ENCODE data around the gene BLTP1.
A peak's percentile ranks its signal among the peaks of the same experiment; 100 is the strongest.

The BLTP1 gene

GRCh38 chr4:122142687-122143086 lies 9.4 kb upstream of the BLTP1 start:
- no peak for DNase-seq (ENCODE audit: low read depth in 2 of 2)
- no peak overlapping the region for H3K4me3 ChIP-seq (replicated peaks in 1 of 2; ENCODE audit: low read depth in 2 of 2, low read length in 2 of 2)
- TF ChIP-seq CTCF (IDR thresholded peaks at IDR 0.05; ENCODE audit: low read depth, low read length) = no peak

- no peak overlapping the region for H3K4me3 ChIP-seq (replicated peaks in 1 of 2; ENCODE audit: low read depth in 2 of 2, low read length in 2 of 2)
- TF ChIP-seq CTCF (IDR thresholded peaks at IDR 0.05; ENCODE audit: low read depth, low read length) = no peak
- DNase-seq (ENCODE audit: low read depth in 2 of 2) = no peak
Measured at GRCh38 chr4:122146652-122147051, 5.5 kb upstream of the BLTP1 start.

GRCh38 chr4:122150931-122151330 lies 1.2 kb upstream of the BLTP1 start:
- no peak for TF ChIP-seq CTCF (IDR thresholded peaks at IDR 0.05; ENCODE audit: low read depth, low read length)
- DNase-seq (ENCODE audit: low read depth in 2 of 2) = no peak
- no peak overlapping the region for H3K4me3 ChIP-seq (replicated peaks in 1 of 2; ENCODE audit: low read depth in 2 of 2, low read length in 2 of 2)

GRCh38 chr4:122152711-122153226 lies 638 bp downstream of the BLTP1 start:
- TF ChIP-seq CTCF (IDR thresholded peaks at IDR 0.05; ENCODE audit: low read depth, low read length) = no peak
- DNase-seq (ENCODE audit: low read depth in 2 of 2) = peak; percentile 30 to 33
- peak overlapping the region; percentile 93 to 94 for H3K4me3 ChIP-seq (replicated peaks in 1 of 2; ENCODE audit: low read depth in 2 of 2, low read length in 2 of 2)

- no peak for TF ChIP-seq CTCF (IDR thresholded peaks at IDR 0.05; ENCODE audit: low read depth, low read length)
- H3K4me3 ChIP-seq (replicated peaks in 1 of 2; ENCODE audit: low read depth in 2 of 2, low read length in 2 of 2) = no peak overlapping the region
- DNase-seq (ENCODE audit: low read depth in 2 of 2) = no peak
Measured at GRCh38 chr4:122156819-122157218, 4.7 kb downstream of the BLTP1 start.

- no peak overlapping the region for H3K4me3 ChIP-seq (replicated peaks in 1 of 2; ENCODE audit: low read depth in 2 of 2, low read length in 2 of 2)
- DNase-seq (ENCODE audit: low read depth in 2 of 2) = no peak
- no peak for TF ChIP-seq CTCF (IDR thresholded peaks at IDR 0.05; ENCODE audit: low read depth, low read length)
Measured at GRCh38 chr4:122163301-122163700, 11.2 kb downstream of the BLTP1 start.

GRCh38 chr4:122163767-122164166 lies 11.6 kb downstream of the BLTP1 start:
- no peak overlapping the region for H3K4me3 ChIP-seq (replicated peaks in 1 of 2; ENCODE audit: low read depth in 2 of 2, low read length in 2 of 2)
- TF ChIP-seq CTCF (IDR thresholded peaks at IDR 0.05; ENCODE audit: low read depth, low read length) = no peak
- peak in 1 of 2 donors; percentile 4 for DNase-seq (ENCODE audit: low read depth in 2 of 2)

All from cardiac fibroblast (primary cell).